Small intestine (tissue), 7 donors: ENCODE results near the gene TFB2M. TPM values are rescaled to one million over a fixed set of nuclear protein-coding genes. Genes with fewer than 3 reads are reported as not detected.

ENCODE experiments used
- DNase-seq, 2 donors: peaks; one replicate each; pipeline versions ENCODE4 v3.0.0 to v3.0.0-alpha.2; 2013
- FAIRE-seq: peaks from 2 replicates; lab custom pipeline; 2012; peaks lifted over from hg19 to GRCh38; lab: Jason Lieb, UNC
- H3K27ac ChIP-seq, 3 donors: one replicate each; pipeline ENCODE4 v1.5.1; 2013; ENCODE audit warnings: low read length in 2 of 3, mild to moderate bottlenecking in 2 of 3, control low read depth in 1 of 3, inconsistent platforms in 1 of 3, low read depth in 1 of 3, moderate library complexity in 1 of 3
- H3K27me3 ChIP-seq, 3 donors: one replicate each; pipeline ENCODE4 v1.6.1; 2013; ENCODE audit warnings: low read length in 3 of 3, inconsistent platforms in 1 of 3; ENCODE audit not compliant: control insufficient read depth in 3 of 3, insufficient read depth in 3 of 3
- H3K36me3 ChIP-seq, 3 donors: one replicate each; pipeline ENCODE4 v1.6.1; 2013; ENCODE audit warnings: low read length in 3 of 3, inconsistent platforms in 1 of 3, low read depth in 1 of 3, mild to moderate bottlenecking in 1 of 3, moderate library complexity in 1 of 3; ENCODE audit not compliant: control insufficient read depth in 3 of 3, insufficient read depth in 2 of 3
- H3K4me1 ChIP-seq, 3 donors: one replicate each; pipeline ENCODE4 v1.6.1; 2013; ENCODE audit warnings: low read length in 2 of 3, inconsistent platforms in 1 of 3, low read depth in 1 of 3, mild to moderate bottlenecking in 1 of 3, moderate library complexity in 1 of 3; ENCODE audit not compliant: control insufficient read depth in 3 of 3, insufficient read depth in 2 of 3
- H3K4me3 ChIP-seq, 3 donors: one replicate each; pipeline ENCODE4 v1.5.1; 2013; ENCODE audit warnings: low read length in 3 of 3, control low read depth in 1 of 3, inconsistent platforms in 1 of 3, low read depth in 1 of 3, mild to moderate bottlenecking in 1 of 3, moderate library complexity in 1 of 3
- H3K9me3 ChIP-seq, 2 donors: one replicate each; pipeline ENCODE4 v1.6.1; 2013; ENCODE audit warnings: low read depth in 1 of 2, low read length in 1 of 2; ENCODE audit not compliant: control insufficient read depth in 2 of 2, insufficient read depth in 1 of 2
- WGBS, 3 donors: extraction: QIAGEN DNeasy Blood & Tissue Kit; methylation state at CpG; one replicate each; pipeline ENCODE4 v1.1.7; 2013; 5-methylcytosine and 5-hydroxymethylcytosine counted together
- polyA plus RNA-seq, 4 donors: library from polyadenylated mRNA; stranded (reverse) in 3 of 4; unstranded in 1 of 4; fragments of 200-250 nt in 3 of 4; fragments of 120-200 nt in 1 of 4; gene quantifications; one replicate each; pipeline versions ENCODE4 v1.2.1 to v1.2.3, GENCODE V29; 2013
- donor health status: healthy with polysubstance abuse.
- donor health status: control.
- donor health status: control.
- donor health status: Bipolar disorder and iron deficiency.
- donor health status: healthy.

TFB2M gene
- polyA plus RNA-seq, 4 donors, result 7.8 to 16.6 (median 10.4) TPM

GRCh38 chr1:246526915-246527314 lies 39.1 kb downstream of the TFB2M start:
- 80% methylated on average over 7 of the region's 7 CpGs for WGBS, 3 donors
- DNase-seq (no peak), FAIRE-seq (no peak)
- Histone ChIP-seq H3K36me3 (no peaks in the 10 kb centered on the region), H3K27me3 (no peaks in the 10 kb centered on the region), H3K4me1 (no peaks in the 10 kb centered on the region), H3K4me3 (no peak overlapping the region), H3K27ac (no peak overlapping the region), H3K9me3 (peaks cover 0 to 23% of the 10 kb centered on the region in 2 donors)

GRCh38 chr1:246526380-246526779 lies 39.7 kb downstream of the TFB2M start:
- no peak overlapping the region for H3K27ac ChIP-seq
- no peak overlapping the region for H3K4me3 ChIP-seq
- FAIRE-seq, result no peak
- H3K36me3 ChIP-seq, result no peaks in the 10 kb centered on the region
- H3K27me3 ChIP-seq, result no peaks in the 10 kb centered on the region
- H3K9me3 ChIP-seq, result peaks cover 0 to 25% of the 10 kb centered on the region in 2 donors
- 79 to 91% (median 84%) methylated on average over 4 of the region's 4 CpGs for WGBS, 3 donors
- no peak for DNase-seq
- H3K4me1 ChIP-seq, result no peaks in the 10 kb centered on the region

- no peaks in the 10 kb centered on the region for H3K27me3 ChIP-seq
- FAIRE-seq (no peak), DNase-seq (no peak)
- 100% methylated on average over 1 of the region's 1 CpG for WGBS, 3 donors
- H3K36me3 ChIP-seq, result no peaks in the 10 kb centered on the region
- no peak overlapping the region for H3K27ac ChIP-seq
- H3K4me1 ChIP-seq, result no peaks in the 10 kb centered on the region
- H3K9me3 ChIP-seq, result peaks cover 0 to 48% of the 10 kb centered on the region in 2 donors
- no peak overlapping the region for H3K4me3 ChIP-seq
Observed at GRCh38 chr1:246519514-246519913, 46.5 kb downstream of the TFB2M start.

GRCh38 chr1:246518456-246519205 lies 47.4 kb downstream of the TFB2M start:
- H3K27me3 ChIP-seq, result no peaks in the 10 kb centered on the region
- H3K4me3 ChIP-seq, result no peak overlapping the region
- H3K36me3 ChIP-seq, result no peaks in the 10 kb centered on the region
- WGBS, 3 donors, result 83 to 90% (median 87%) methylated on average over 16 to 17 of the region's 17 CpGs
- no peak for FAIRE-seq
- peaks cover 0 to 55% of the 10 kb centered on the region in 2 donors for H3K9me3 ChIP-seq
- H3K4me1 ChIP-seq, result no peaks in the 10 kb centered on the region
- DNase-seq, result no peak
- no peak overlapping the region for H3K27ac ChIP-seq

GRCh38 chr1:246517391-246517790 lies 48.7 kb downstream of the TFB2M start:
- H3K27me3 ChIP-seq, result no peaks in the 10 kb centered on the region
- FAIRE-seq (no peak), DNase-seq (no peak)
- 84 to 86% (median 84%) methylated on average over 7 of the region's 7 CpGs for WGBS, 3 donors
- no peaks in the 10 kb centered on the region for H3K36me3 ChIP-seq
- H3K27ac ChIP-seq, result no peak overlapping the region
- H3K9me3 ChIP-seq, result peaks cover 0 to 65% of the 10 kb centered on the region in 2 donors
- H3K4me1 ChIP-seq, result no peaks in the 10 kb centered on the region
- no peak overlapping the region for H3K4me3 ChIP-seq

GRCh38 chr1:246516126-246516525 lies 49.9 kb downstream of the TFB2M start:
- Histone ChIP-seq H3K27ac (no peak overlapping the region), H3K4me3 (no peak overlapping the region), H3K27me3 (no peaks in the 10 kb centered on the region), H3K36me3 (no peaks in the 10 kb centered on the region), H3K9me3 (peaks cover 0 to 59% of the 10 kb centered on the region in 2 donors), H3K4me1 (no peaks in the 10 kb centered on the region)
- DNase-seq (no peak), FAIRE-seq (no peak)
- 97% methylated on average over 10 of the region's 10 CpGs for WGBS, 3 donors

GRCh38 chr1:246515390-246516005 lies 50.6 kb downstream of the TFB2M start:
- DNase-seq, result no peak
- no peaks in the 10 kb centered on the region for H3K4me1 ChIP-seq
- H3K4me3 ChIP-seq, result no peak overlapping the region
- H3K36me3 ChIP-seq, result no peaks in the 10 kb centered on the region
- no peaks in the 10 kb centered on the region for H3K27me3 ChIP-seq
- no peak for FAIRE-seq
- 85 to 90% (median 87%) methylated on average over 3 of the region's 3 CpGs for WGBS, 3 donors
- H3K27ac ChIP-seq, result no peak overlapping the region
- H3K9me3 ChIP-seq, result peaks cover 0 to 59% of the 10 kb centered on the region in 2 donors

GRCh38 chr1:246513619-246514343 lies 52.3 kb downstream of the TFB2M start:
- peaks cover 0 to 54% of the 10 kb centered on the region in 2 donors for H3K9me3 ChIP-seq
- FAIRE-seq, result no peak
- H3K4me3 ChIP-seq, result no peak overlapping the region
- H3K27me3 ChIP-seq, result no peaks in the 10 kb centered on the region
- H3K27ac ChIP-seq, result peak overlapping the region in 1 of 3 donors; percentile 9
- WGBS, 3 donors, result 90 to 92% (median 92%) methylated on average over 7 of the region's 7 CpGs
- no peaks in the 10 kb centered on the region for H3K4me1 ChIP-seq
- no peak for DNase-seq
- H3K36me3 ChIP-seq, result no peaks in the 10 kb centered on the region
